ENCODE measurements around the gene TEPSIN.

Gene TEPSIN

GRCh38 chr17:81207610-81208581 is 31.0 kb downstream of the TEPSIN start:
- TF ChIP-seq, protein P1, sequence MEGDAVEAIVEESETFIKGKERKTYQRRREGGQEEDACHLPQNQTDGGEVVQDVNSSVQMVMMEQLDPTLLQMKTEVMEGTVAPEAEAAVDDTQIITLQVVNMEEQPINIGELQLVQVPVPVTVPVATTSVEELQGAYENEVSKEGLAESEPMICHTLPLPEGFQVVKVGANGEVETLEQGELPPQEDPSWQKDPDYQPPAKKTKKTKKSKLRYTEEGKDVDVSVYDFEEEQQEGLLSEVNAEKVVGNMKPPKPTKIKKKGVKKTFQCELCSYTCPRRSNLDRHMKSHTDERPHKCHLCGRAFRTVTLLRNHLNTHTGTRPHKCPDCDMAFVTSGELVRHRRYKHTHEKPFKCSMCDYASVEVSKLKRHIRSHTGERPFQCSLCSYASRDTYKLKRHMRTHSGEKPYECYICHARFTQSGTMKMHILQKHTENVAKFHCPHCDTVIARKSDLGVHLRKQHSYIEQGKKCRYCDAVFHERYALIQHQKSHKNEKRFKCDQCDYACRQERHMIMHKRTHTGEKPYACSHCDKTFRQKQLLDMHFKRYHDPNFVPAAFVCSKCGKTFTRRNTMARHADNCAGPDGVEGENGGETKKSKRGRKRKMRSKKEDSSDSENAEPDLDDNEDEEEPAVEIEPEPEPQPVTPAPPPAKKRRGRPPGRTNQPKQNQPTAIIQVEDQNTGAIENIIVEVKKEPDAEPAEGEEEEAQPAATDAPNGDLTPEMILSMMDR (IDR thresholded peaks at IDR 0.05; ENCODE audit: borderline replicate concordance, control extremely low read depth, extremely low read depth, insufficient read depth, missing control alignments) = no peak
- DNase-seq (ENCODE audit: low spot score) = no peak
- in situ Hi-C loops (cut with MboI; ENCODE audit: low sequenced_read_pairs, unreplicated experiment) = no loop called here

- TF ChIP-seq, protein P1 (IDR thresholded peaks at IDR 0.05; ENCODE audit: borderline replicate concordance, control extremely low read depth, extremely low read depth, insufficient read depth, missing control alignments) = no peak
- in situ Hi-C loops (cut with MboI; ENCODE audit: low sequenced_read_pairs, unreplicated experiment) = no loop called here
- DNase-seq (ENCODE audit: low spot score) = no peak
Observed at GRCh38 chr17:81206657-81207056, 32.2 kb downstream of the TEPSIN start.

DNA sequence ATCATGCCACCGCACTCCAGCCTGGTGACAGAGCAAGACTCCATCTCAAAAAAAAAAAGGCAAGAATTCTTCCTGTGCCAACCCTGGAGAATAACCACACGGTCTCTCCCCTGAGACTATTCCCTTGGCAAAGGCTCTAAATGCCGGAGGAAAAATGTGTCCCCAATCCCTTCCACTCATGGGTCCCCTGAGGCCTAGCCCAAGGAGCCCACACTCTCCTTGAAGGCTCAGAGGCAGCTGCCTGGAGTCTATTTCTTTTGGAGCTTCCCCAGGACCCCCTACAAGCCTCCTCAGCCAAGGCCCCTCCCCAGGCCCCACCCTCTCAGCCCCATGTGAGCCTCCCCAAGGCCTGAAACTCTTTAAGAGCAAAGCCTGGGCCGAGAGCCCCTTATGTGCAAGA is 32.7 kb downstream of the TEPSIN start:
- in situ Hi-C loops (cut with MboI; ENCODE audit: low sequenced_read_pairs, unreplicated experiment) = no loop called here
- TF ChIP-seq, protein P1 (IDR thresholded peaks at IDR 0.05; ENCODE audit: borderline replicate concordance, control extremely low read depth, extremely low read depth, insufficient read depth, missing control alignments) = no peak
- no peak for DNase-seq (ENCODE audit: low spot score)

- in situ Hi-C loops (cut with MboI; ENCODE audit: low sequenced_read_pairs, unreplicated experiment) = no loop called here
- TF ChIP-seq, protein P1 (IDR thresholded peaks at IDR 0.05; ENCODE audit: borderline replicate concordance, control extremely low read depth, extremely low read depth, insufficient read depth, missing control alignments) = no peak
- DNase-seq (ENCODE audit: low spot score) = no peak
Observed at GRCh38 chr17:81204578-81204977, 34.3 kb downstream of the TEPSIN start.

DNA sequence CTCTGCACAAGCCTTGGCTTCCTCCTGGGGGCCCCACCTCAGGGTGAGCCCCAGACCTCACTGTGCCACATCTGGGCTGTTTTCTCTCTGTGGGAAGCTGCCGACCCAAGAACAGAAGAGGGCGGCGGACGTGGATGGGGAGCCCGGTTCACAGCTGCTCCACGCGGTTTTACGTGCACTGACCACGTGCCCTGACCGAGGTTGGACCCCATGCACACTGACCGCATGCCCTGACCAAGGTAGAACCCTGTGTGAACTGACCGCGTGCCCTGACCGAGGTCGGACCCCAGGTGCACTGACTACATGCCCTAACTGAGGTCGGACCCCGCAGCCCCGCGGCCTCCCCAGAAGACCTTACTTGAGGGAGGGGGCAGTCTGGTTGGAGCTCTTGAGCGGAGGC is 35.7 kb downstream of the TEPSIN start:
- TF ChIP-seq, protein P1 (IDR thresholded peaks at IDR 0.05; ENCODE audit: borderline replicate concordance, control extremely low read depth, extremely low read depth, insufficient read depth, missing control alignments) = no peak
- no peak for DNase-seq (ENCODE audit: low spot score)
- in situ Hi-C loops (cut with MboI; ENCODE audit: low sequenced_read_pairs, unreplicated experiment) = no loop called here

DNA sequence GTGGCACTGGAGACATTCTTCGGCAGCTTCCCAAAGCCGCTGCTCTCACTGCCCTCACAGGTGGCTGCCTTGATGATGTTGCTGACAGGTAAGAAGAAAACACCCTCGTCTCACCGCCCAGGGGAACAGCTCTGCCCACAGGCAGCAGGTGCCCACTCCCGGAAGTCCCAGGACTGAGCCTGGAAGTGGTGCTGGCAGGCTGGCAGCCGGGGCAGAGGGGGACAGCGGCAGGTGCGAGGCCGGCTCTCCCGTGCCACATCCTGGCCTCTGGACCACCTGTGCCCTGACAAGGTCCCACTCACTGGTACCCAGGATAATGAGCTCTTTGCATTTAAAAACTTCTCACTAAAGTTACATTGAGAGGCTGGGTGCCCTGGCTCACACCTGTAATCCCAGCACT is 36.5 kb downstream of the TEPSIN start:
- in situ Hi-C loops (cut with MboI; ENCODE audit: low sequenced_read_pairs, unreplicated experiment) = no loop called here
- no peak for DNase-seq (ENCODE audit: low spot score)
- TF ChIP-seq, protein P1 (IDR thresholded peaks at IDR 0.05; ENCODE audit: borderline replicate concordance, control extremely low read depth, extremely low read depth, insufficient read depth, missing control alignments) = no peak
